ENCODE measurements around the gene CYRIA. TPM values are rescaled to one million over a fixed set of nuclear protein-coding genes. Genes with fewer than 3 reads are reported as not detected.

Gene CYRIA
- total and polyA plus RNA-seq, 8 donors = 11.6 to 21.3 (median 15.3) TPM

- peak in 1 of 2 donors; percentile 19 for TF ChIP-seq CTCF (IDR thresholded peaks at IDR 0.05)
- Histone ChIP-seq H3K4me1 (peaks cover 15 to 68% of the 10 kb centered on the region in 2 donors), H3K27me3 (no peaks in the 10 kb centered on the region), H3K9me3 (no peaks in the 10 kb centered on the region), H3K27ac (peak overlapping the region in 1 of 2 donors; percentile 30), H3K4me3 (no peak overlapping the region), H3K36me3 (no peaks in the 10 kb centered on the region)
- intact Hi-C loops (cut with DNase I) = no loop called here
- DNase-seq (no peak), ATAC-seq (peak; percentile 12)
These were observed 35.2 kb downstream of the CYRIA start for GRCh38 chr2:16630463-16630862.

- intact Hi-C loops (cut with DNase I) = no loop called here
- peaks cover 21 to 74% of the 10 kb centered on the region in 2 donors for H3K4me1 ChIP-seq
- TF ChIP-seq CTCF (IDR thresholded peaks at IDR 0.05) = no peak
- no peaks in the 10 kb centered on the region for H3K9me3 ChIP-seq
- no peak overlapping the region for H3K4me3 ChIP-seq
- H3K27ac ChIP-seq = no peak overlapping the region
- ATAC-seq (no peak), DNase-seq (no peak)
- no peaks in the 10 kb centered on the region for H3K36me3 ChIP-seq
- no peaks in the 10 kb centered on the region for H3K27me3 ChIP-seq
These were observed 35.9 kb downstream of the CYRIA start for GRCh38 chr2:16629770-16630169.

- no peaks in the 10 kb centered on the region for H3K9me3 ChIP-seq
- H3K4me1 ChIP-seq = peaks cover 26 to 76% of the 10 kb centered on the region in 2 donors
- ATAC-seq (no peak), DNase-seq (no peak)
- intact Hi-C loops (cut with DNase I) = no loop called here
- H3K36me3 ChIP-seq = no peaks in the 10 kb centered on the region
- TF ChIP-seq CTCF (IDR thresholded peaks at IDR 0.05) = no peak
- no peak overlapping the region for H3K4me3 ChIP-seq
- no peaks in the 10 kb centered on the region for H3K27me3 ChIP-seq
- no peak overlapping the region for H3K27ac ChIP-seq
These were observed 36.6 kb downstream of the CYRIA start for GRCh38 chr2:16629044-16629443.

GRCh38 chr2:16628314-16628713 lies 37.3 kb downstream of the CYRIA start:
- DNase-seq = no peak
- Histone ChIP-seq H3K27ac (no peak overlapping the region), H3K4me1 (peaks cover 26 to 77% of the 10 kb centered on the region in 2 donors), H3K9me3 (no peaks in the 10 kb centered on the region), H3K27me3 (no peaks in the 10 kb centered on the region), H3K36me3 (no peaks in the 10 kb centered on the region), H3K4me3 (no peak overlapping the region)
- TF ChIP-seq CTCF (IDR thresholded peaks at IDR 0.05) = no peak
- intact Hi-C loops (cut with DNase I) = no loop called here
- ATAC-seq = no peak

- Histone ChIP-seq H3K4me1 (peaks cover 26 to 89% of the 10 kb centered on the region in 2 donors), H3K36me3 (no peaks in the 10 kb centered on the region), H3K27me3 (no peaks in the 10 kb centered on the region), H3K27ac (peak overlapping the region; percentile 80 to 97), H3K9me3 (no peaks in the 10 kb centered on the region), H3K4me3 (no peak overlapping the region)
- ATAC-seq = no peak
- no peak for TF ChIP-seq CTCF (IDR thresholded peaks at IDR 0.05)
- no peak for DNase-seq
- intact Hi-C loops (cut with DNase I) = no loop called here
These were observed 38.5 kb downstream of the CYRIA start for GRCh38 chr2:16626997-16627605.

All from left lung (tissue), 10 donors.